Tibial artery (tissue), 4 donors: ENCODE results near the gene ZNF212.

Source experiments
- DNase-seq, 2 donors: peaks; one replicate each; pipeline ENCODE4 v3.0.0-alpha.2; 2019
- H3K27ac ChIP-seq, 2 donors: fragments of 200-600 bp; sonication (generic) in 1 of 2; 1 replicate in 1 of 2; 2 replicates in 1 of 2; pipeline ENCODE4 v1.5.1; 2018 to 2019; ENCODE audit warnings: mild to moderate bottlenecking in 1 of 2
- H3K27me3 ChIP-seq, 2 donors: fragments of 200-600 bp; sonication (generic) in 1 of 2; one replicate each; pipeline versions ENCODE4 v1.5.1 to v1.6.0; 2016 to 2019
- H3K36me3 ChIP-seq, 3 donors: fragments of 200-600 bp; sonication (generic) in 2 of 3; one replicate each; pipeline ENCODE4 v1.5.1; 2016 to 2019; ENCODE audit warnings: mild to moderate bottlenecking in 2 of 3
- H3K4me1 ChIP-seq, 4 donors: fragments of 200-600 bp; sonication (generic) in 2 of 4; 1 replicate in 3 of 4; 2 replicates in 1 of 4; pipeline ENCODE4 v1.5.1; 2016 to 2019
- H3K4me3 ChIP-seq, 2 donors: fragments of 200-600 bp; sonication (generic) in 1 of 2; 1 replicate in 1 of 2; 2 replicates in 1 of 2; pipeline ENCODE4 v1.5.1; 2018 to 2019; ENCODE audit warnings: mild to moderate bottlenecking in 2 of 2
- H3K9me3 ChIP-seq, 3 donors: fragments of 200-600 bp; sonication (generic) in 1 of 3; one replicate each; pipeline ENCODE4 v1.5.1; 2016 to 2019
- CTCF ChIP-seq, 2 experiments: fragments of 200-600 bp in 1 of 2; fragments of 450-650 bp in 1 of 2; IDR thresholded peaks; one replicate each; pipeline ENCODE4 v1.5.1; 2017 to 2019; ENCODE audit warnings: antibody characterized with exemption in 2 of 2, mild to moderate bottlenecking in 1 of 2, moderate library complexity in 1 of 2
- intact Hi-C: fragments of 100-400 bp; cut with DNase I; formaldehyde crosslinking; loops from one replicate; pipeline ENCODE4 v1.15.0; 2023; ENCODE audit warnings: low total_unique reads

Gene ZNF212

DNA sequence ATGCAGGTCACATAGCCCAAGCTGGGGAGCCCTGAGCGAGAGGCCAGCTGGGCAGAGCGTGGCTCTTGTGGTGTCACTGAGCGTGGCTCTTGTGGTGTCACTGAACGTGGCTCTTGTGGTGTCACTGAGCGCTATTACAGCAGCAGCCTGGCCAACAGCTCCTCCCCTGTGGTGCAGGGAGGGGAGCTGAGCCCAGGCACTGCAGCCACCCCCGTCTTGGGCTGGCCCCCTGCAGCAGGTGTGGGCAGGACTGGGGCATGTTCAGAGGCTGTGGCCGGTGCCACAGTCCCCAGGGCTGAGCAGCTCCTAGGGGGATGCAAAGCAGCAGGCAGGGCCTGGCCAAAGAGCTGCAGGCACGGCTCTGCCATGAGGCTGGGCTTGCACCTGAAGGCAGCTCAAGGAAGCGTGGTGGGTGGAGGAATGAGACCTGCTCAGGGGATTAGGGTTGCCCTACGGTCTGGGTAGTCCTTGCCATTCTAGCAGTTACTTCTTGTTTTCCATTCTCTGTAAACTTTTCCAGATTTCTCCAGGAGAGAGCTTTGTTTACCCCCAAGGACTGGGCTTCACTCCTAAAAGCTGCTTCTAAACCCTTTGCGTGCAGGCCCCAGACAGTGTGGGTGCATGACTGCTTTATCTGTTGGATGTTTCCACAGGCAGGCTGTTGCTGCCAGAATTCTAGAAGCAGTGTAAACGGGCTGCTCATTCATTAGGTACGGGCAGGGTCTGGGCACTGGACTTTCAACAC is 51.8 kb downstream of the ZNF212 start:
- Histone ChIP-seq H3K27ac (no peak overlapping the region), H3K9me3 (no peaks in the 10 kb centered on the region), H3K4me3 (no peak overlapping the region), H3K4me1 (no peaks in the 10 kb centered on the region), H3K27me3 (no peaks in the 10 kb centered on the region), H3K36me3 (peaks cover 26 to 82% (median 45%) of the 10 kb centered on the region in 3 donors)
- no peak for DNase-seq
- intact Hi-C loops: no loop called here
- TF ChIP-seq CTCF (IDR thresholded peaks at IDR 0.05): no peak

GRCh38 chr7:149291781-149292461 is 52.5 kb downstream of the ZNF212 start:
- DNase-seq: no peak
- intact Hi-C loops: no loop called here
- Histone ChIP-seq H3K4me1 (no peaks in the 10 kb centered on the region), H3K27me3 (no peaks in the 10 kb centered on the region), H3K27ac (no peak overlapping the region), H3K9me3 (no peaks in the 10 kb centered on the region), H3K4me3 (no peak overlapping the region), H3K36me3 (peaks cover 26 to 86% (median 46%) of the 10 kb centered on the region in 3 donors)
- TF ChIP-seq CTCF (IDR thresholded peaks at IDR 0.05): no peak

DNA sequence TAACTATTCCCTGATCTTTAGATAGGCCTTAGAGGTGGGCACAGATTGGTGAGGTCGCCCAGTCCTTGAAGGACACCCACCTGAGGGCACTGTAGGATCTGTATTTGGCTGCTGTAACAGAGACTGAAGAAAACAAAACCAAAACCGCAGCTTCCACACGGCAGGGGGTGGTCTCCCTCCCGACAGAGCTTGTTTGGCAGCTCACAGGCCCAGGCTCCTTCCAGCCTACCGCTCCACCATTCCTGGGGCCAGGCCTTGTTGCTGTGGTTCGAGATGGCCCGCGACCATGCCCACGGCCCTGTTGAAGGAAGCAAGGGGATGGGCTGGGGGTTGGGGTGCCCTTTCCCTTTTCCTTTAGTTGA is 53.0 kb downstream of the ZNF212 start:
- intact Hi-C loops: no loop called here
- TF ChIP-seq CTCF (IDR thresholded peaks at IDR 0.05): no peak
- Histone ChIP-seq H3K9me3 (no peaks in the 10 kb centered on the region), H3K4me1 (no peaks in the 10 kb centered on the region), H3K4me3 (no peak overlapping the region), H3K27ac (no peak overlapping the region), H3K36me3 (peaks cover 26 to 89% (median 49%) of the 10 kb centered on the region in 3 donors), H3K27me3 (no peaks in the 10 kb centered on the region)
- DNase-seq: no peak

- Histone ChIP-seq H3K27me3 (no peaks in the 10 kb centered on the region), H3K9me3 (no peaks in the 10 kb centered on the region), H3K4me3 (no peak overlapping the region), H3K27ac (no peak overlapping the region), H3K4me1 (no peaks in the 10 kb centered on the region), H3K36me3 (peaks cover 26 to 82% (median 43%) of the 10 kb centered on the region in 3 donors)
- DNase-seq: no peak
- intact Hi-C loops: no loop called here
- TF ChIP-seq CTCF (IDR thresholded peaks at IDR 0.05): no peak
Measured at GRCh38 chr7:149293338-149293737, 53.9 kb downstream of the ZNF212 start.

DNA sequence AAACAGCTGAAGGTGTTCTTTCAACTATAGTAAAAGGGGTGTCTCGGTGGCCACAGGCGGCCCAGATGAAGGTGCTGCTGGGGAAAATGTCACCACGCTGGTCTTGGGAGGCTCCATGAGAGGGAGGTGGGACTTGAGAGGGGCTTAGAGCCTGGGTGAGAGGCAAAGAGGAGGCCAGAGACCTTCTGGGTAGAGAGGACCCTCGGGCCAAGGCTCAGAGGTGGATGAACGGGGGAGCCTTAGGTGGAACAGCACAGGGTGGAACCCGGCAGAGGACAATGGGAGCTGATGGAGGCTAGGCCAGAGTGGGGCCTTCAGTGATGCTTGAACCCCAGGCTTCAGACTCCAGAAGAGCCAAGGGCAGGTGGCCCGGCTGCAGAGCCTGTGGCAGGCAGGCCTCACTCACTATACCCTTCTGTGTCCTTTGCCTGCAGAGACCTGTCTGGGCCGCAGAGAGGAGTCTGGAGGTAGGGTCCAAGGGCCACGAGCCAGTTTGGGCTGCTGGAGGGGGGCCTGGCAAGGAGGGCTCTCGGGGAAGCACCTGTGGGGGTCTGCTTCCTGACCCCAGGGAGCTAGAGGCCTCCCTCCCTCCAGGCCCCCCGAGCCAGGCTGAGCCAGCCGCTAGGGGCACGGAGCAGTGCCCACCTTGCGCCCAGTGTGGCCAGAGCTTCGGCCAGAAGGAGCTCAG is 54.6 kb downstream of the ZNF212 start:
- peaks cover 22 to 74% (median 43%) of the 10 kb centered on the region in 3 donors for H3K36me3 ChIP-seq

More for the DNA sequence above, 54.6 kb downstream of the ZNF212 start:
- no peaks in the 10 kb centered on the region for H3K9me3 ChIP-seq
- no peaks in the 10 kb centered on the region for H3K27me3 ChIP-seq
- no peak overlapping the region for H3K27ac ChIP-seq
- no peaks in the 10 kb centered on the region for H3K4me1 ChIP-seq
- intact Hi-C loops: no loop called here
- no peak for DNase-seq
- no peak for TF ChIP-seq CTCF (IDR thresholded peaks at IDR 0.05)
- no peak overlapping the region for H3K4me3 ChIP-seq
